Effector memory CD4-positive, alpha-beta T cell (primary cell): ENCODE data around the gene FICD.
"Not testable (repeated sequence)": the region's sequence is repeated elsewhere in the genome, so short reads cannot be mapped to it uniquely, and the experiment has no call there.

Source experiments
- DNase-seq, 3 donors: peaks; one replicate each; pipeline ENCODE4 v3.0.0-alpha.2; 2020
- H3K27ac ChIP-seq: 2 replicates; pipeline ENCODE4 v1.7.0; 2013; ENCODE audit warnings: mild to moderate bottlenecking, low read length, moderate library complexity; ENCODE audit not compliant: insufficient read depth, poor library complexity, severe bottlenecking
- H3K27me3 ChIP-seq: replicated peaks from 2 replicates; pipeline ENCODE4 v1.7.0; 2013; ENCODE audit warnings: mild to moderate bottlenecking, low read length; ENCODE audit not compliant: insufficient read depth, control insufficient read depth, poor library complexity, severe bottlenecking
- H3K36me3 ChIP-seq: 2 replicates; pipeline ENCODE4 v1.7.0; 2013; ENCODE audit warnings: mild to moderate bottlenecking, low read length, moderate library complexity; ENCODE audit not compliant: control insufficient read depth, insufficient read depth
- H3K4me1 ChIP-seq: 2 replicates; pipeline ENCODE4 v1.7.0; 2013; ENCODE audit warnings: low read length, mild to moderate bottlenecking; ENCODE audit not compliant: control insufficient read depth, insufficient read depth, poor library complexity, severe bottlenecking
- H3K4me3 ChIP-seq: 2 replicates; pipeline ENCODE4 v1.7.0; 2013; ENCODE audit warnings: low read length, low read depth, mild to moderate bottlenecking; ENCODE audit not compliant: insufficient read depth, poor library complexity, severe bottlenecking
- H3K9me3 ChIP-seq: 2 replicates; pipeline ENCODE4 v1.7.0; 2013; ENCODE audit warnings: mild to moderate bottlenecking, low read length, moderate library complexity; ENCODE audit not compliant: control insufficient read depth

FICD gene

GRCh38 chr12:108531929-108532848 lies 17.1 kb downstream of the FICD start:
- Histone ChIP-seq H3K36me3 (peaks cover 95% of the 10 kb centered on the region), H3K4me3 (no peak overlapping the region), H3K4me1 (no peaks in the 10 kb centered on the region), H3K9me3 (no peaks in the 10 kb centered on the region), H3K27me3 (no peaks in the 10 kb centered on the region), H3K27ac (no peak overlapping the region)
- no peak for DNase-seq

GRCh38 chr12:108538146-108538545 lies 23.1 kb downstream of the FICD start:
- H3K36me3 ChIP-seq: peaks cover 65% of the 10 kb centered on the region
- no peaks in the 10 kb centered on the region for H3K9me3 ChIP-seq
- DNase-seq: no peak
- no peaks in the 10 kb centered on the region for H3K4me1 ChIP-seq
- no peak overlapping the region for H3K27ac ChIP-seq
- H3K4me3 ChIP-seq: no peak overlapping the region
- no peaks in the 10 kb centered on the region for H3K27me3 ChIP-seq

- Histone ChIP-seq H3K27ac (no peak overlapping the region), H3K4me3 (no peak overlapping the region), H3K36me3 (peaks cover 65% of the 10 kb centered on the region), H3K27me3 (no peaks in the 10 kb centered on the region), H3K9me3 (no peaks in the 10 kb centered on the region), H3K4me1 (no peaks in the 10 kb centered on the region)
- no peak for DNase-seq
Observed at GRCh38 chr12:108538616-108539195, 23.6 kb downstream of the FICD start.

- Histone ChIP-seq H3K4me3 (no peak overlapping the region), H3K4me1 (no peaks in the 10 kb centered on the region), H3K9me3 (no peaks in the 10 kb centered on the region), H3K36me3 (peaks cover 62% of the 10 kb centered on the region), H3K27ac (no peak overlapping the region), H3K27me3 (no peaks in the 10 kb centered on the region)
- no peak for DNase-seq
Observed at GRCh38 chr12:108542320-108542719, 27.2 kb downstream of the FICD start.

GRCh38 chr12:108543652-108544051 lies 28.6 kb downstream of the FICD start:
- peaks cover 61% of the 10 kb centered on the region for H3K36me3 ChIP-seq
- no peak overlapping the region for H3K27ac ChIP-seq
- no peak overlapping the region for H3K4me3 ChIP-seq
- no peaks in the 10 kb centered on the region for H3K27me3 ChIP-seq
- no peak for DNase-seq
- H3K9me3 ChIP-seq: no peaks in the 10 kb centered on the region
- no peaks in the 10 kb centered on the region for H3K4me1 ChIP-seq

GRCh38 chr12:108547686-108548085 lies 32.6 kb downstream of the FICD start:
- Histone ChIP-seq H3K36me3 (peaks cover 58% of the 10 kb centered on the region), H3K27me3 (no peaks in the 10 kb centered on the region), H3K4me1 (no peaks in the 10 kb centered on the region), H3K9me3 (no peaks in the 10 kb centered on the region), H3K4me3 (no peak overlapping the region), H3K27ac (no peak overlapping the region)
- no peak for DNase-seq

GRCh38 chr12:108548954-108549521 lies 34.0 kb downstream of the FICD start:
- DNase-seq: no peak
- Histone ChIP-seq H3K4me1 (no peaks in the 10 kb centered on the region), H3K27me3 (no peaks in the 10 kb centered on the region), H3K27ac (no peak overlapping the region), H3K4me3 (no peak overlapping the region), H3K9me3 (no peaks in the 10 kb centered on the region), H3K36me3 (peaks cover 45% of the 10 kb centered on the region)

- H3K36me3 ChIP-seq: peaks cover 27% of the 10 kb centered on the region
- H3K27ac ChIP-seq: no peak overlapping the region
- H3K4me3 ChIP-seq: no peak overlapping the region
- no peaks in the 10 kb centered on the region for H3K4me1 ChIP-seq
- no peaks in the 10 kb centered on the region for H3K9me3 ChIP-seq
- no peak for DNase-seq
- no peaks in the 10 kb centered on the region for H3K27me3 ChIP-seq
Observed at GRCh38 chr12:108551535-108551934, 36.5 kb downstream of the FICD start.

GRCh38 chr12:108553799-108554198 lies 38.7 kb downstream of the FICD start:
- no peaks in the 10 kb centered on the region for H3K27me3 ChIP-seq
- no peaks in the 10 kb centered on the region for H3K4me1 ChIP-seq
- H3K36me3 ChIP-seq: peaks cover 5% of the 10 kb centered on the region
- no peak overlapping the region for H3K4me3 ChIP-seq
- DNase-seq: no peak
- H3K27ac ChIP-seq: no peak overlapping the region
- H3K9me3 ChIP-seq: no peaks in the 10 kb centered on the region

- H3K36me3 ChIP-seq, H3K9me3 ChIP-seq, H3K4me3 ChIP-seq, H3K27ac ChIP-seq, H3K27me3 ChIP-seq, DNase-seq: not testable (repeated sequence)
- peaks cover 16% of the 10 kb centered on the region for H3K4me1 ChIP-seq
Observed at GRCh38 chr12:108555383-108555782, 40.3 kb downstream of the FICD start.
